Measurements from ENCODE around the gene NUDT22. TPM values are rescaled to one million over a fixed set of nuclear protein-coding genes. Genes with fewer than 3 reads are reported as not detected.
A peak's percentile ranks its signal among the peaks of the same experiment; 100 is the strongest.

NUDT22 gene
- total and polyA plus RNA-seq, 2 of the 8 experiments (the other 6 are each of a cell fraction or from before 2014, with no cell fraction given): 43.4 to 69.0 TPM

DNA sequence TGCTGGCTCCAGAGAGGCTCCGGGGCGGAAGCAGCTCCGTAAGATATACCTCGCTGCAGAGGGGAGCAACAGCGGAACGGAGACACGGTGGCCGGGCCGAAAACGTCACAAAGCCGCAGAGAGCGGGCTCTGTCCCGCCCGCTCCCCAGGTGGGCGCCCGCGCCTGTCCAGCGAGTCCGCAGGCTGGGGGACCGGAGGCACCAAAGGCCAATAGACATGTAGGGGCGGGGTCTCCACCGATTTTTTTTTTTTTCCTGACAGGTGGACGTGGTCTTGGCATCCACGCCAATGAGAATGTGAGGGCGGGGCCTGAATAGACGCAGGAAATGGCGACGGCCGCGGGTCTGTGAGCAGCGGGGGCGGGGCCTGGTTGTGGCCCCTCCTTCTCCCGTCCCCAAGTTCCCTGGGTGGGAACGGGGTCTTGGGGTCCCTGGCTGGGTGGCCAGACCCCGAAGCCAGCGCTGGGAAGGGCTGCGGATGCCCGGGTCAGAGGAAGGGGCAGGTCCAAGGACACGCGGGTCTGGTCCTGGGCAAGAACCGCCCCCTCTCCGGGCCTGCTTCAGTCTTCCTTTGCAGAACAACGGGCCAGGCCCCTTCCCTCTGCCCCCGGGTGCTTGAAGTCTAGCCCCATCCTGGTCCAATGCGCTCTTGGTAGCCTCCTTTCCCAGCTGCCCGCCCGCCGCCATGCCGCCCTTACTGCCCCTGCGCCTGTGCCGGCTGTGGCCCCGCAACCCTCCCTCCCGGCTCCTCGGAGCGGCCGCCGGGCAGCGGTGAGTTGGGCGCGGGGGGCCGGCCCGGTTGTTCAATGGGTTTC lies 4.3 kb downstream of the NUDT22 start, which contains the start of gene DNAJC4 (continued):
- TF ChIP-seq KDM4A (IDR thresholded peaks at IDR 0.05; ENCODE audit: low read depth, low read length, severe bottlenecking) (peak; percentile 76), RNF2 (IDR thresholded peaks at IDR 0.05; ENCODE audit: borderline replicate concordance, low read depth, low read length, missing control alignments, poor library complexity, severe bottlenecking) (no peak), RFX5 (IDR thresholded peaks at IDR 0.05; ENCODE audit: borderline replicate concordance, low read depth, low read length) (no peak; the same call in 1 of the 2 replicates), SAP30 (IDR thresholded peaks at IDR 0.05; ENCODE audit: insufficient read depth, insufficient replicate concordance, low read length) (no peak), GABPA (IDR thresholded peaks at IDR 0.05; ENCODE audit: borderline replicate concordance, insufficient read depth, low read length) (no peak), GTF2F1 (IDR thresholded peaks at IDR 0.05; ENCODE audit: borderline replicate concordance, low read depth, low read length) (no peak), TBP (IDR thresholded peaks at IDR 0.05; ENCODE audit: low read depth, low read length) (peak; percentile 30; the same call in 1 of the 2 replicates), EGR1 (IDR thresholded peaks at IDR 0.05; ENCODE audit: borderline replicate concordance, low read depth, low read length) (no peak; the same call in 1 of the 2 replicates), SP2 (IDR thresholded peaks at IDR 0.05; ENCODE audit: low read length) (no peak), EZH2 (IDR thresholded peaks at IDR 0.05; ENCODE audit: low read depth, low read length, severe bottlenecking) (no peak), RBBP5 (IDR thresholded peaks at IDR 0.05; ENCODE audit: borderline replicate concordance, low read depth, low read length) (no peak), MAX (IDR thresholded peaks at IDR 0.05) (no peak), CREB1 (IDR thresholded peaks at IDR 0.05) (peak; percentile 75), HDAC2 (IDR thresholded peaks at IDR 0.05; ENCODE audit: borderline replicate concordance in 1 of 2, low read depth in 2 of 2, low read length in 2 of 2) (peak in 1 of 2 experiments; percentile 32; a peak in 1 of 4 replicates)
- TF ChIP-seq, protein P1, sequence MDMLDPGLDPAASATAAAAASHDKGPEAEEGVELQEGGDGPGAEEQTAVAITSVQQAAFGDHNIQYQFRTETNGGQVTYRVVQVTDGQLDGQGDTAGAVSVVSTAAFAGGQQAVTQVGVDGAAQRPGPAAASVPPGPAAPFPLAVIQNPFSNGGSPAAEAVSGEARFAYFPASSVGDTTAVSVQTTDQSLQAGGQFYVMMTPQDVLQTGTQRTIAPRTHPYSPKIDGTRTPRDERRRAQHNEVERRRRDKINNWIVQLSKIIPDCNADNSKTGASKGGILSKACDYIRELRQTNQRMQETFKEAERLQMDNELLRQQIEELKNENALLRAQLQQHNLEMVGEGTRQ (IDR thresholded peaks at IDR 0.05; ENCODE audit: low read length): no peak

All from H1 (cell line).